Colonic mucosa (tissue), 4 donors: ENCODE results near the gene SPSB4. TPM values are rescaled to one million over a fixed set of nuclear protein-coding genes. Genes with fewer than 3 reads are reported as not detected.

ENCODE experiments used
- DNase-seq: peaks from one replicate; pipeline ENCODE4 v3.0.0-alpha.2; 2020
- H3K27ac ChIP-seq: fragments of 200-600 bp; one replicate; pipeline ENCODE4 v1.8.0; 2021
- H3K27me3 ChIP-seq: fragments of 200-600 bp; one replicate; pipeline ENCODE4 v1.8.0; 2021
- H3K36me3 ChIP-seq: fragments of 200-600 bp; one replicate; pipeline ENCODE4 v1.8.0; 2021
- H3K4me1 ChIP-seq: fragments of 200-600 bp; one replicate; pipeline ENCODE4 v1.8.0; 2021; ENCODE audit warnings: mild to moderate bottlenecking
- H3K4me3 ChIP-seq: fragments of 200-600 bp; one replicate; pipeline ENCODE4 v1.8.0; 2021
- H3K9ac ChIP-seq, 2 donors: one replicate each; pipeline ENCODE4 v1.7.0; 2013; ENCODE audit warnings: control low read depth in 2 of 2, low read depth in 2 of 2, low read length in 2 of 2
- H3K9me3 ChIP-seq: fragments of 200-600 bp; one replicate; pipeline ENCODE4 v1.8.0; 2021
- intact Hi-C: fragments of 100-400 bp; cut with DNase I; formaldehyde crosslinking; loops from one replicate; pipeline ENCODE4 v1.14.1; 2022
- total RNA-seq, 2 donors: library from RNA; stranded (reverse); fragmentation: NEBNext Ultra II Directional in 1 of 2; extraction: Animal tissue kit (Norgen Biotek cat#: 25700) in 1 of 2; gene quantifications; one replicate each; pipeline ENCODE4 v1.2.1, GENCODE V29; 2021
- TF ChIP-seq, protein P1 (sequence below): fragments of 200-600 bp; IDR thresholded peaks from one replicate; pipeline ENCODE4 v1.8.0; 2022; ENCODE audit warnings: antibody characterized with exemption, mild to moderate bottlenecking
- donor health status: healthy.
- donor health status: DM: no; HTN: no; CAD: no.
- donor health status: DM: no; HTN: no; CAD: no.

Gene SPSB4
- total RNA-seq, 2 donors from 2014 or later = not detected

DNA sequence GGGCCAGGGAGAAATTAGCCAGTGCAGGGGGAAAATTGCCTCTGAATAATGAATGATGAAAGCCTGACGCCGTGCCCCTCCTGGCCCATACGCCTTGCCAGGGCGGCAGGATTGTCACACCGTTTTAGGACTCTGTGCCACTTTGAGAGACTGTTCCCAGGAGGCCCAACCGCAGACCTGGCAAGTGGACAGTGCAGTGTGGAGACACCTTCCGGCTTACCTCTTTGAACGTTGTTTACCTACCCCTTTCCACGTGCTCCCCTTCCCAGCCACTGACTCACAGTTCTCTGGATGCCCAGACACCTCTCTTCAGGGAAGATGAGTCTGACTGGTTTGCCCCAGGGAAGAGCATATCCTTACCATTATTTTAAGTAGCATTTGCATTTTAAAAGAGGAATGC lies 96.5 kb downstream of the SPSB4 start:
- DNase-seq = no peak
- Histone ChIP-seq H3K4me1 (no peaks in the 10 kb centered on the region), H3K4me3 (no peak overlapping the region), H3K36me3 (no peaks in the 10 kb centered on the region), H3K27me3 (no peaks in the 10 kb centered on the region), H3K9me3 (no peaks in the 10 kb centered on the region), H3K9ac (no peak overlapping the region), H3K27ac (no peak overlapping the region)
- intact Hi-C loops = no loop called here
- TF ChIP-seq, protein P1, sequence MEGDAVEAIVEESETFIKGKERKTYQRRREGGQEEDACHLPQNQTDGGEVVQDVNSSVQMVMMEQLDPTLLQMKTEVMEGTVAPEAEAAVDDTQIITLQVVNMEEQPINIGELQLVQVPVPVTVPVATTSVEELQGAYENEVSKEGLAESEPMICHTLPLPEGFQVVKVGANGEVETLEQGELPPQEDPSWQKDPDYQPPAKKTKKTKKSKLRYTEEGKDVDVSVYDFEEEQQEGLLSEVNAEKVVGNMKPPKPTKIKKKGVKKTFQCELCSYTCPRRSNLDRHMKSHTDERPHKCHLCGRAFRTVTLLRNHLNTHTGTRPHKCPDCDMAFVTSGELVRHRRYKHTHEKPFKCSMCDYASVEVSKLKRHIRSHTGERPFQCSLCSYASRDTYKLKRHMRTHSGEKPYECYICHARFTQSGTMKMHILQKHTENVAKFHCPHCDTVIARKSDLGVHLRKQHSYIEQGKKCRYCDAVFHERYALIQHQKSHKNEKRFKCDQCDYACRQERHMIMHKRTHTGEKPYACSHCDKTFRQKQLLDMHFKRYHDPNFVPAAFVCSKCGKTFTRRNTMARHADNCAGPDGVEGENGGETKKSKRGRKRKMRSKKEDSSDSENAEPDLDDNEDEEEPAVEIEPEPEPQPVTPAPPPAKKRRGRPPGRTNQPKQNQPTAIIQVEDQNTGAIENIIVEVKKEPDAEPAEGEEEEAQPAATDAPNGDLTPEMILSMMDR = no peak

DNA sequence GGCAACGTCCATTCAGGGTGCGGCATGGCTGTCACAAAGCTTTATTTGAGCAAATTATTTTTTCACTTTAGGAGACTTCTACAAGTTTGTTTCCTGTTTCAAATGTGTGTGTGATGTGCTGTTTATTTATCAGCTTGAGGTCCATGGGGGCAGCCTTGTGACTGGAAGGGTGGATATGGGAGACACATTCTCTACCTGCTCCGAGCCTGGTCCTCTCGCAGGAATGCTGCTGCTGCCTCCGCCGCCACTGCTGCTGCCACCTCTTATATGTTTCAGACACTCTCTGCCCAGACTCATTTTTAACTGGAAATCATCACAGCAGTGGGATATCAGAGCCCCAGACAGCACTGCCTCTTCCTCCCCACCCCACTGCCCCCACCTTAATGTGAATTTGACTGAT lies 97.0 kb downstream of the SPSB4 start:
- no peak for DNase-seq
- Histone ChIP-seq H3K4me3 (no peak overlapping the region), H3K4me1 (no peaks in the 10 kb centered on the region), H3K27me3 (no peaks in the 10 kb centered on the region), H3K27ac (no peak overlapping the region), H3K9me3 (no peaks in the 10 kb centered on the region), H3K9ac (no peak overlapping the region), H3K36me3 (no peaks in the 10 kb centered on the region)
- TF ChIP-seq, protein P1 = no peak
- intact Hi-C loops = no loop called here

DNA sequence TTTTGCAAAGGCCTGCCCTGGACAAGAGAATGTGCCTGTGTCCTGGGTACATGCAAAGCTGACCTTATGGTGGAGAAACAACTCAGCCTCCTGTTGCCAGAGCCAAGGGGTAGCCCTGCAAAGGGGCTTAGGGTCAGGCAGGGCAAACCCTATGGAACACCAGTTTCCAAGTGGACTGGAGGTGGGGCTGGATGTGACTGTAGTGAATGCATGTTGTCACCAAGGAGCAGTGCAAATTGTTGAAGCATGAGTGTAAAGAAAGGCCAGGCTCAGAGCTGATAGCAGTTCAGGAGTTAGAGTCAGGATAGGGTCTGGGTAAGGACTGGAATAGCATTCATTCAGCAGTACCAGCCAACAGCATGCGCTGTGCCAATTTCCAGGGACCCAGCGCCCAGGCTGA lies 97.6 kb downstream of the SPSB4 start:
- TF ChIP-seq, protein P1 = no peak
- H3K4me3 ChIP-seq = no peak overlapping the region
- no peak overlapping the region for H3K27ac ChIP-seq
- no peaks in the 10 kb centered on the region for H3K4me1 ChIP-seq
- no peaks in the 10 kb centered on the region for H3K27me3 ChIP-seq
- intact Hi-C loops = no loop called here
- H3K9ac ChIP-seq = no peak overlapping the region
- H3K36me3 ChIP-seq = no peaks in the 10 kb centered on the region
- no peaks in the 10 kb centered on the region for H3K9me3 ChIP-seq
- no peak for DNase-seq

DNA sequence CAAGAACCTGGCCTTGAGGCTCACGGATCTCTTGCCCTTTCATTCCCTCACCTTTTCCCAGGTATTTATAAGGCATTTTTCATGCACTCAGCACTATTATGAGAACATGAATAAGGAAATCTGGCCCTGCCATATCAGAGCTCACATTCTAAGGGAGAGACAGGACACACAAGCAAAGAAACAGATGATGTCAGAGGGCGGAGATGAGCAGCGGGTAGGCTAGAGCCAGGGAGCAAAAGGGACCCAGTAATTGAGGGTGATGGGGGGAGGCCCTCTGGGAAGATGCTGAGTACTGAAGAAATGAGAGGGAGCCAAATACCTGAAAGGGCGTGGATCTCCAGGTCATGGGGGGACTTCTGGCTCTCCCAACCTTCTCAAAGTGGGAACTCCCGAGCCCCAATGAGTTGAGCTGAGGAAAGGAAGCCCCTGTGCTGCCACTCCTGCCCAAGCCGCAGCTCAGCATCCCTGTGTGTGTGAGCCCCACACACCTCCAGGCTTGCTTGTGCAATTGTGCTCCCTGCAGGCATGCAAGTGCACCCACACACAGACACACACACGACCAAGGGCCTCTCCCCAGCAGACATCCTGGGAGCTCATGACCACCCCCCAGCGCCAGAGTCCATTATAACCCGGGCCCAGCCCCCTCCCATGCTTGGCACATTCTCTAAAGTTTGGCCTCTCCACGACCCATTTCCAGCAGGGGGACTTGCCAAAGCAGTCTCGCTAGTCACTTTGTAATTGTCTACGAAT lies 99.1 kb downstream of the SPSB4 start:
- H3K36me3 ChIP-seq = no peaks in the 10 kb centered on the region
- no peak overlapping the region for H3K27ac ChIP-seq
- TF ChIP-seq, protein P1 = no peak
- intact Hi-C loops = no loop called here
- no peaks in the 10 kb centered on the region for H3K27me3 ChIP-seq
- H3K9ac ChIP-seq = no peak overlapping the region
- no peaks in the 10 kb centered on the region for H3K9me3 ChIP-seq
- DNase-seq = no peak
- no peaks in the 10 kb centered on the region for H3K4me1 ChIP-seq
- H3K4me3 ChIP-seq = no peak overlapping the region

DNA sequence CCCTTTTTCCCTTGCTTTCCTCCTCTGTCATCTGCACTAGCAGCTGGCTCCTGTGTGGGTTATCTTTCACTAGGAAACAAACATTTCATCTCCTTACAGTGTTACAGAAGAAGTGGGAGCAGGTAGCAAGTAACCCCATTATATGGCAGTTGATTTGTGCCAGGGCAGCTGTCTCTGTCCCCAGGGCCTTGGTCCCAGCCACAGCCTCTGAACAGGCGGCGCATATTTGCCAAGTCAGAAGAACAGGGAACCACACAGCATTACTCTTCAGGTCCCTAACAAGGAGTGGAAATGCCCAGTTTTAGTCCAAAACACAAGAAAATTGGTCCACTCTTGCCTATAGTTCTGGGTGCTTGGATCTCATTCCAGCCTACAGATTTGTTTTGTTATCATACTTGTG lies 99.8 kb downstream of the SPSB4 start:
- H3K4me1 ChIP-seq = no peaks in the 10 kb centered on the region
- intact Hi-C loops = no loop called here
- no peak overlapping the region for H3K4me3 ChIP-seq

More for the DNA sequence above, 99.8 kb downstream of the SPSB4 start:
- no peak overlapping the region for H3K9ac ChIP-seq
- DNase-seq = no peak
- no peaks in the 10 kb centered on the region for H3K9me3 ChIP-seq
- H3K27me3 ChIP-seq = no peaks in the 10 kb centered on the region
- no peak overlapping the region for H3K27ac ChIP-seq
- no peaks in the 10 kb centered on the region for H3K36me3 ChIP-seq
- TF ChIP-seq, protein P1 = no peak
